Stimulated activated CD4-positive, alpha-beta T cell treated with anti-CD3 and anti-CD28 coated beads, Interleukin-12 subunit alpha, Interleukin-12 subunit beta, amount 100 ng/mL, for 4 hours (primary cell): ENCODE data around the gene CHD6.

Experiments
- DNase-seq: peaks from one replicate; pipeline ENCODE4 v3.0.0-alpha.2; 2020

The CHD6 gene

GRCh38 chr20:41418739-41419293, 199.4 kb downstream of the CHD6 start:
- DNase-seq = no peak

- no peak for DNase-seq
Observed at GRCh38 chr20:41418031-41418430, 200.1 kb downstream of the CHD6 start.

GRCh38 chr20:41415191-41415590, 203.0 kb downstream of the CHD6 start:
- no peak for DNase-seq

- no peak for DNase-seq
Observed at GRCh38 chr20:41413169-41413568, 205.0 kb downstream of the CHD6 start.

- DNase-seq = no peak
Observed at GRCh38 chr20:41412324-41413120, 205.7 kb downstream of the CHD6 start.

- no peak for DNase-seq
Observed at GRCh38 chr20:41411391-41411847, 206.8 kb downstream of the CHD6 start.

- no peak for DNase-seq
Observed at GRCh38 chr20:41408986-41409385, 209.2 kb downstream of the CHD6 start.

GRCh38 chr20:41408156-41408794, 209.9 kb downstream of the CHD6 start:
- DNase-seq = no peak

GRCh38 chr20:41407607-41408006, 210.6 kb downstream of the CHD6 start:
- no peak for DNase-seq

DNA sequence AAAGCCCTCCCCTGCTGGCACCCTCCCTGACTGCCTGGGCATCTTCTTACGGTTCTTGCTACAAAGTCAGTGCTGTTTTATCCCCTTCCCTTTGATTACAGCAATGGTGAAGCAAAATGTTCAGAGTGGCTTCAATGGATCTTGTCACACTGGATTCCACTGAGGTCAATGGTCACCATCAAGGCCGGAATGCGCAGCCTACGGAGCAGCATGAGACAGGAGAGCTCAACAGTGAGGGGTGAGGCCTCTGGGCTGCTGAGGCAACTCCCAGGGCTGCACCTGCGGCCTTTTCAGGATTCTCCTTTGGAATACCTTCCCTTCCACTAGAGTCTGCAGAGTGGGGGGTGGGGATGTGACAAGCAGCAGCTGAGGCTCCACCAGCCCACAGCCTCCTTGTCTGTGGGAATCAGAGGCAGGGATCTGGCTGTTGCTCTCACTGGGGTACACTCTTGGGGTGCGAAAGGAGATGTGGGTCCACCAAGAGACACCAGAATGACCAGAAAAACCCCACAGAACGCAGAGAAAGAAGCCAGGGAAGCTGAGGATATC, 211.2 kb downstream of the CHD6 start:
- no peak for DNase-seq

DNA sequence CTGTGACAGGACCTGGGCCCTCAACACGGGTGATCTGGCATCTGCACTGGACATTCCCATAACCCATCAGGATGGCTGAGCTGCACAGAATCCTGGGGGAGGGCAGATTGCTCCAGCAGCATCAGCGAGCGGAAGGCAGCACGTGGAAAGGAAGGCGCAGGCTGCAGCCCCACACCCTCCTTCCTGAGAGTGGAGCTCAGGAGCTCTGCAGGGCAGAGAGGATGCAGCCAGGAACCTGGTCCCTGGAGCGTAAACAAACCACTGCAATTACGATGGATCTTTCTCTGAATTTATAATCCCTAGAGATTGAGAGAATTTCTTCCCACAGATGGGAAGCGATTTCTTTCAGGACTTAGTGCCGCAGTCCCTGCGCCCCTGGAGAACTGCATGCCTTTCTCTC, 211.8 kb downstream of the CHD6 start:
- no peak for DNase-seq

DNA sequence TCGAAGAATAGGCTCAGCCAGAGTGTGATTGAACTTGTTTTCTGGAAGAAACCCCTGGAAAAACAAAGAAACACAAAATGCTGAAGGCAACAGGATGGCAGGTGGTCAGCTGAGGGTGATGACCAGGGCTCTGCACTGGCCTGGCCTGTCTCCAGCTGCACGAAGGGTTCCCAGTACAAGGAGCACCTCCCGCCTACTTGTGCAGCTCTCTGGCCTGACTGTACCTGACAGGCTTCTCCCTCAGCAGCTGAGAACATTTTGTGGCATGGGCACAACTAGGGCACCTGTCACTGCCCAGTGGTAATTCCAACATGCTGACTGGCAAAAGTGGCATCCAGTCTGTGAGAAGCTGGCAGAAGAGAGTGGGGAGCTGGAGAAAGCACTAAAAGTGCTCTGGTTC, 212.7 kb downstream of the CHD6 start:
- DNase-seq = no peak

- DNase-seq = no peak
Observed at GRCh38 chr20:41403604-41404003, 214.6 kb downstream of the CHD6 start.

GRCh38 chr20:41398408-41398807, 219.8 kb downstream of the CHD6 start:
- DNase-seq = no peak

- no peak for DNase-seq
Observed at GRCh38 chr20:41395667-41396664, 222.2 kb downstream of the CHD6 start.

DNA sequence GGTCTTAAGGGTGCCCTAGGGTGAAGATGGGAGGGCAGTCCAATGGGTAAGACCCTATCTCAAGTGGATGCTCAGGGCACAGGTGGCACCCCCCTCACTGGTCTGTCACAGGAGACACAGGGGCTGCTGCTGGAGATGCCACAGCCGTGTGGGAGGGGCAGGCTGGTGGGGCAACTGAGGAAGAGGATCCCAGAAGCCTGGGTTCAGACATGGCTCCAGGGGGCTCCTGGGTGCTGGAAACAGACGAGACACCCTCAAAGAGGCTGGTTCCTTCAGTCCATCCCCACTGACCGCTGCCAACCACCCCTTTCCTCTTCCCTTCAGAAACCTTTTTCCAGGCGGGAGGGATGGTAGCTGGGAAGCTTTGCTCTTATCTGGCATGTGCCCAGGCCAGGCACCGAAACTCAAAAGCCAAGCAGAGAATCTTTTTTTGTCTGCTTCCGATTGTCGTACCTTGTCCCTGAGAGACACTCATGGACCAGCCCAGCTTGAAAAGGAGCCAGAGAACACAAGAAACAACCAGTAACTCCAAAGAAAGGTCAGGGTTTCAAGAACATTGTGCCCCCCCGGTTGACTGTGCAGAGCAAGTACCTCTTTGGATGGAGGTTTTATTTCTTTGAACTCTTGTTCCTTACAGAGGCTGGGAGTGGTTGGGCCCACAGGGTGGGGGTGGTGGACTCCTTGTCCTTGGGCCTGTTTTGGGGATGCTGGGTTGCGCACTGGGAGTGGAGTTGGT, 223.1 kb downstream of the CHD6 start:
- DNase-seq = no peak

GRCh38 chr20:41394081-41394480, 224.1 kb downstream of the CHD6 start:
- DNase-seq = no peak

DNA sequence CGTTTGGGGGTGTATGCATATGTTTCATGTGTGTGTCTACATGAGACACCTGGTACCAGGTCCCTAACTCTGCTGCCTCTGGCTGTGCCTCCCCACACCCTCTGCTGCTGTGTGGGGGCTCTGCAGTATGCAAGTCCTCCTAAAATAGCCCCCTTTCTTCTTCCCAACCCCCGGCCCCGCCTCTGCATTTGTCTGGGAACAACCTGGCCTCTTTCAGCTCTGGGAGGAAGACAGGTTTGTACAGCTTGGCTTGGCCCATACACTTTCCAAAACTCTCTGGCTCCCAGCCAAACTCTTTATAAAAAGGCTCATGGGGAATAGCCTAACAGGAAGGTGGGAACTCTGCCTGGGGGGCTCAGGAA, 224.5 kb downstream of the CHD6 start:
- no peak for DNase-seq

- DNase-seq = no peak
Observed at GRCh38 chr20:41392871-41393704, 225.1 kb downstream of the CHD6 start.

- DNase-seq = no peak
Observed at GRCh38 chr20:41392295-41392694, 225.9 kb downstream of the CHD6 start.

DNA sequence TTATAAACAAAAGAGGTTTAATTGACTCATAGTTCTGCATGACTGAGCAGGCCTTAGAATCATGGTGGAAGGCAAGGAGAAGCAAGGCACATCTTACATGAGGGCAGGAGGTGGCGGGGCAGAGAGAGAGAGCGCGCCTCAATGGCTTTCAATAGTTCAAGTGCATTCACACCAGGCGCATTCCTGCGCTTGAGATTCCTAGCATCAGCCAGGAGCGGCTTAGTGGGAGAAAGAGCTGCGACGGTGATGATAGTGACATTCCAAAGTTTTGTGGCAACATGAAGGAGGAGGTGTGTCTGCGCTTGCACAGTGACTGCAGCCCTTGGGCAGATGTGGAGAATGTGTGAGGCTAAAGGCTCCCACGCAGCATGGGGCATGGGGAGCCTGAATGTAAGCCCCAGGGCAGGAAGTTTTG, 226.6 kb downstream of the CHD6 start:
- no peak for DNase-seq
